Mucosa of gallbladder (tissue), 1 donor: ENCODE measurements around the gene IYD. TPM values are rescaled to one million over a fixed set of nuclear protein-coding genes. Genes with fewer than 3 reads are reported as not detected.
A peak's percentile ranks its signal among the peaks of the same experiment; 100 is the strongest.

ENCODE experiments used
- DNase-seq: peaks from one replicate; pipeline ENCODE4 v3.0.0-alpha.2; 2020; ENCODE audit warnings: low spot score
- total RNA-seq: library from RNA; stranded (reverse); gene quantifications from one replicate; pipeline ENCODE4 v1.2.1, GENCODE V29; 2021
- donor health status: DM: no; HTN: no; CAD: no.

IYD gene
- total RNA-seq, 1 donor from 2014 or later: 62.6 TPM

GRCh38 chr6:150394899-150395295, 26.1 kb downstream of the IYD start:
- no peak for DNase-seq

- peak; percentile 62 for DNase-seq
Measured at GRCh38 chr6:150395388-150396009, 26.7 kb downstream of the IYD start.

- DNase-seq: peak; percentile 71
Measured at GRCh38 chr6:150403458-150404246, 34.8 kb downstream of the IYD start.

- DNase-seq: no peak
Measured at GRCh38 chr6:150406948-150407347, 38.1 kb downstream of the IYD start.

- DNase-seq: peak; percentile 69
Measured at GRCh38 chr6:150408842-150409241, 40.0 kb downstream of the IYD start.

GRCh38 chr6:150409576-150410066, 40.8 kb downstream of the IYD start:
- DNase-seq: peak; percentile 78

- no peak for DNase-seq
Measured at GRCh38 chr6:150410399-150410798, 41.6 kb downstream of the IYD start.

- no peak for DNase-seq
Measured at GRCh38 chr6:150410906-150411305, 42.1 kb downstream of the IYD start.

- DNase-seq: no peak
Measured at GRCh38 chr6:150412221-150412620, 43.4 kb downstream of the IYD start.

- DNase-seq: no peak
Measured at GRCh38 chr6:150413198-150413597, 44.4 kb downstream of the IYD start.

GRCh38 chr6:150413781-150414281, 45.0 kb downstream of the IYD start:
- no peak for DNase-seq

- DNase-seq: no peak
Measured at GRCh38 chr6:150416128-150416527, 47.3 kb downstream of the IYD start.

GRCh38 chr6:150417250-150417649, 48.4 kb downstream of the IYD start:
- DNase-seq: no peak

- DNase-seq: peak; percentile 63
Measured at GRCh38 chr6:150417899-150418826, 49.4 kb downstream of the IYD start.

GRCh38 chr6:150418827-150419594, 50.2 kb downstream of the IYD start:
- peak; percentile 71 for DNase-seq

- DNase-seq: no peak
Measured at GRCh38 chr6:150420428-150420827, 51.6 kb downstream of the IYD start.

GRCh38 chr6:150420926-150421325, 52.1 kb downstream of the IYD start:
- no peak for DNase-seq

GRCh38 chr6:150425508-150425907, 56.7 kb downstream of the IYD start:
- no peak for DNase-seq

- DNase-seq: no peak
Measured at GRCh38 chr6:150426198-150426597, 57.4 kb downstream of the IYD start.

- no peak for DNase-seq
Measured at GRCh38 chr6:150427037-150427602, 58.3 kb downstream of the IYD start.

GRCh38 chr6:150427843-150428242, 59.0 kb downstream of the IYD start:
- no peak for DNase-seq
